Measurements from ENCODE around the gene PHLDB1.
"Not testable (repeated sequence)": the region's sequence is repeated elsewhere in the genome, so short reads cannot be mapped to it uniquely, and the experiment has no call there.

PHLDB1 gene

DNA sequence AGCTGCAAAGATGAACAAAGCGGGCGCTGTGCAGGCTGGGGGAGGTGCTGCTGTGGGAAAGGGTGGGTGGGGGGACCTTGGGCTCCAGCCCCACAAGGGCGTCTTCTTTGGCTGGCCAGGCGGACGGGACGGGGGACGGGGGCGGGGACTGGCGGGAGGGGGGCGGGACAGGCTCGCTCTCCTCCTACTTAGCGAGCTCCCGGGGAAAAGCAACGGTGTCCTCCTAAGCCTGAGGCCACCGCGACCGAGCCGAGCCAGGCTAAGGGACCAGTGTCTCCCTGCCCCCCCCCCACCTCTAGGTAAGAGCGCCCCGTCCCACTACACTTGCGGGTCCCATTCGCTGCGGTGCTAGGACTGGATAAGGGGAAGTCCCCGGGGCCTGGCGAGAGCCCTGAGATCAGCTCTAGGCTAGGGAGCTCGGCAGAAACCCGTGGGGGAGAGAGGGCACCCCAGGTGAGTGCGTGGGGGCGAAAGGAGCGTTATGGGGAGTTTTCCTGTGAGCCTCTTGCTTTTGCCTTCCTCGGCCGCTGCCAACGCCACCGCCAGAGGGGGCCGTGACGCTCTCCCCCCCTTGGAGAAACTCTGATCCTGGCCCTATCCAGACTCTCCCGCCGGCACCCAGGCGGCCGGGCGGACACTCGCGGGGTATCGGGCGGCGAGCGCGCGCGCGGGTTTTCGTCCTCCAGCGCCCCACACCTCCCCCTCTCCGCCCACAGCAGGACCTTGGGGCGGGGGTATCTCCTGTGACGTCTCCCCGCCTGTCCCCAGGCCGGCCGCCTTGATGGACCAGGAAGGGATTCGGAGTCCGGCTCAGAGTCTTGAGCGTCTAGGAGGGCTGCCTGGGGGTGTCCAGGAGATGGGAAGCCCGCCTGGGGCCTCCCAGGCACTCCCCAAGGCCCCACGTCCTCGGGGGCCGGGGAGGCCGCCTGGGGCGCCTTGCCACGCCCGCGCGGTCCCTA lies at the start of gene PHLDB1:
Gene PHLDB1, plus strand, starts transcription at position 215 of the 959 bp plus-strand sequence. CDS start 6,222 bp downstream, outside the sequence.
- DNase-seq: no peak

DNA sequence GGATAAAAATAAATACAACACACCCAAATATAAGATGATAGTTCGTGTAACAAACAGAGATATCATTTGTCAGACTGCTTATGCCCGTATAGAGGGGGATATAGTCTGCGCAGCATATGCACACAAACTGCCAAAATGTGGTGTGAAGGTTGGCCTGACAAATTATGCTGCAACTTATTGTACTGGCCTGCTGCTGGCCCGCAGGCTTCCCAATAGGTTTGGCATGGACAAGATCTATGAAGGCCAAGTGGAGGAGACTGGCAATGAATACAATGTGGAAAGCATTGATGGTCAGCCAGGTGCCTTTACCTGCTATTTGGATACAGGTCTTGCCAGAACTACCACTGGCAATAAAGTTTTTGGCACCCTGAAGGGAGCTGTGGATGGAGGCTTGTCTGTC lies 46.6 kb upstream of the PHLDB1 start:
- DNase-seq: no peak

DNA sequence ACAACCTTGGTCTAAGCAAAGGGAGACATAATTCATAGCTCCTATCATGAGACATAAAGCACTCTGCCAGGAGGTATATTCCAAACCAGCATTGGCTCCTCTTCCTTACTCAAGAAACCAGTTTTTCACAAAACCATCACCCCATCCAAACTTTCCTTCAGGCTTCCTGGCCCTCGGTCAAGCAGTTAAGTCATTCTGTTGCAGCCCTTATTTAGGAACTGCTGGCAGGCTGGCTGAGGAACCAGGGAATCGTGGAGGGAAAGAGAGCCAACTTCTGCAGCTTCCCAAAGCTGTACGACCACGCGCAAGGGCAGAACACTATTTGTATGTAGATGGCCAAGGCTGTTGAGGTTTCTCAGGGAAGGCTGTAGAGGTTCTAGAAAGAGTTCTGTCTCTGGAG lies 42.4 kb upstream of the PHLDB1 start:
- no peak for DNase-seq

DNA sequence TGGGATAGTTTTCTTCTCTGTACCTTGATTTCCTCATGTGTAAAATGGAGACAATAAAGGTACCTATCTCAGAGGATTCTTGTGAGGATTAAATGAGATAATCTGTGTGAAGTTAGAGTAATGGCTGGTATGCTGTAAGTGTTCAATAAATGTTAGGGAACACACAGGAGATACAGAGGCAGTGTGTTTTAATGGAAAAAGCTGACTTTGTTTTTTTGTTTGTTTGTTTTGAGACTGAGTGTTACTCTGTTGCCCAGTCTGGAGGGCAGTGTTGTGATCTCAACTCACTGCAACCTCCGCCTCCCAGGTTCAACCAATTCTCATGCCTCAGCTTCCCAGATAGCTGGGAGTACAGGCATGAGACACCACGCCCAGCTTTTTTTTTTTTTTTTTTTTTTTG lies 37.7 kb upstream of the PHLDB1 start:
- no peak for DNase-seq

DNA sequence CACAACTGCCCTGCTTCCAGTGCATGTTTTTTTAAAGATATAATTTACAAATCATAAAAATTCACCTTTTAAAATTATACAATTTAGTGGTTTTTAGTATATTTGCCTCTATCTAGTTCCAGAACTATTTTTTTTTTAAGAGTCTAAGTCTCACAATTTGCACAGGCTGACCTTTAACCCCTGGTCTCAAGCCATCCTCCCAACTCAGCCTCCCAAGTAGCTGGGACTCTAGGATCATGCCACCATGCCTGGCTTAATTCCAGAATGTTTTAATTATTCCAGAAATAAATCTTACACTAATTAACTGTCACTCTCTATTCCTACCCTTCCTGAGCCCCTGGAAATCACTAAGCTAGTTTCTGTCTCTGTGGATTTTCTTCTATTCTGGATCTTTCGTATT lies 36.6 kb upstream of the PHLDB1 start:
- DNase-seq: no peak

DNA sequence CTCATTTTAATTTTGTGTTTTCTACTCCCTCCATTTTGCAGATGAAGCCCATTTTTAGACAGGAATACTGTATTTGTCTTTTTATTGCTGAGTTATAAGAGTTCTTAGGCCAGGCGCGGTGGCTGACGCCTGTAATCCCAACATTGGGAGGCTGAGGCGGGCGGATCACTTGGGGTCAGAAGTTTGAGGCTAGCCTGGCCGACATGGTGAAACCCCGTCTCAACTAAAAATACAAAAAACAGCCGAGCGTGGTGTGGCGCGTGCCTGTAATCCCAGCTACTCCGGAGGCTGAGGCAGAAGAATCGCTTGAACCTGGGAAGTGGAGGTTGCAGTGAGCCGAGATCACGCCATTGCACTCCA lies 35.7 kb upstream of the PHLDB1 start:
- DNase-seq: not testable (repeated sequence)

DNA sequence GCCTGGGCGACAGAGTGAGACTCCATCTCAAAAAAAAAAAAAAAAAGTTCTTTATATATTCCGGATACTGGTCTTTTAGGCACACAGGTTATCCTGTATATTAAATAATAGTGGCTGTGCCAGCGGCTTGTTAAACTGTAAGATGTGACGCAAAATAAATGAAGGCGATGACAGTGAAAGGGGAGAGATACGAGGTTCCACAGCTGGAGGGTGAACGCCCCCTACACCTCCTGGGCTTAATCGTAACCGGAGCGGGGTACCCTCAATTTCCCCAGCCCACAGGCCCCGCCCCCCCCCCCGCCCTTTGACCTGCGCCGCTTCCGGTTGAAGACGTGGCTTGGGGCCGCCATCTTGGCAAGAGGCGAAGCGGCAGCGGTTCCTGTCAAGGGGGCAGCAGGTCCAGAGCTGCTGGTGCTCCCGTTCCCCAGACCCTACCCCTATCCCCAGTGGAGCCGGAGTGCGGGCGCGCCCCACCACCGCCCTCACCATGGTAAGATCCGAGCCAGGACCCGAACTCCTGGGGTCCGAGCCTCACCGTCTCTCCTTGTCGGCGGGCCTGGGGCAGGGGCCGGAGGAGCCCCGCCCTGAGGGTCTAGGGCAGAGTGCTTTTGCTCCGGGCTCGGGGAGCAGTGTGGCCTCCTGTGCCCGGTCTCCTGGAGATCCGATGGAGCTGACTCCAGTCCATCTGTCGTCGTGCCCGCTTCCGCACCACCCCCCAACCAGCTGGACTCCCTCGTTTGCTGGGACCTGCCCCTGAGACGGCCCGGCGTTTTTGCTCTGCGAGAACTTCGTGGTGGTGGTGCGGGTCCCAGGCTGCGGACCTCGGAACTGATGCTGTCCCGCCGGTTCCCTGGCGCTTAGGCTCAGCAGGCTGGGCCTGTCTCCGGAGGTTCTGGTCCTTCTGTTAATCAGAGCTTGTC lies 35.1 kb upstream of the PHLDB1 start, which contains the start of gene ARCN1:
Gene ARCN1, plus strand, starts transcription at position 349 of the 920 bp plus-strand sequence. Its CDS starts 139 bp downstream, at position 488.
- no peak for DNase-seq

DNA sequence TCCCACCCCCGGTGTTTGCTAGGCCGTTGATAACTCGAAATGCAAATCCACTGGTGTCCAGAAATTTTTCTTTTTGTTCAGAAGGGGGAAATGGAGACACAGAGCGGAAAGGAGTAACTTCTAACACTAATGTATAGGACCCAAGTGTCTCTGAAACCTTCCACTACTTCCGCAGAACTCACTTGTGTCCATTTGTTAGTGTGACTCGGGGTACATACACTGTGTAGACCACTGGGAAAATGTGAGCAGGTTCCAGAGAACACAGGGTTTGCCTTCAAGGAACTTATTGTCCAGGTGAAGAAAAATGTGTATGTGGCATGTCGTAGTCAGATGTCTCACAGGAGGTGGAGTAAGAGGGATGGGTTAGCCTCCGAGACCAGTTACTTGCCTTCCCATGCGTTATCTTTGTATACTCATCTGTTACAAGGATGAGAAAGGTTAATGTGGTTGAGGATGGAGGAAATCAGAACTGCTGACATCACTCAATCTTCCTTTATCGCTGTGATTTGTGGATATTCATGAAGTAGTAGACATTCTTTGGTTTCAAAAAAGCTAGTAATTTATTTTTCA lies 34.3 kb upstream of the PHLDB1 start:
- no peak for DNase-seq

DNA sequence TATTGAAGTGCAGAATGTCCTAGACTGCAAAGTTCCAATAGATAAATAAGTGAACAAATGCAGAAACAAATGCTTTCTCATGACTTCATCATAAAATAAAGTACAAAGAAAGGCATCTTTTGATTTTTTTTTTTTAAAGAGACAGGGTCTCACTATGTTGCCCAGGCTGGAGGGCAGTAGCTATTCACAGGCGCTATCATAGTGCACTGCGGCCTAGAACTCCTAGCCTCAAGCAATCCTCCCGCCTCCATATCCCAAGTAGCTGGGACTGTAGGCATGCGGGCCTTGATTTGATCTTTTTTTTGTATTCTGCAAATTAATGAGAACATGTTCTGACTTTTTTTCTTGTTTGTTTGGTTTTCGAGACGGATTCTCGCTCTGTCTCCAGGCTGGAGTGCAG lies 32.8 kb upstream of the PHLDB1 start:
- no peak for DNase-seq

DNA sequence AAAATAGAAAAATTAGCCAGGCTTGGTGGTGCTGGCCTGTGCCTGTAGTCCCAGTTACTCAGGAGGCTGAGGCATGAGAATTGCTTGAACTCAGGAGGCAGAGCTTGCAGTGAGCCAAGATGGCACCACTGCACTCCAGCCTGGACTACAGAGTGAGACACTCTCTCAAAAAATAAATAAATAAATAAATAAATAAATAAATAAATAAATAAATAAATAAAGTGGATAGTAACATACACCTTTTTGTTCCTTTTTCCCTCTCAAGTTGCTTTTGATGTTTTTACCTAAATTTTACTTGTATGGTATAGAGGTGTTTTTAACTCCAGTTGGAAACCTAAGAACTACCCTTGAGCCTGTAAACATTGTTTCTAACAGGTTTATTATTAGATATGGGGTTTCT lies 29.4 kb upstream of the PHLDB1 start:
- not testable (repeated sequence) for DNase-seq

DNA sequence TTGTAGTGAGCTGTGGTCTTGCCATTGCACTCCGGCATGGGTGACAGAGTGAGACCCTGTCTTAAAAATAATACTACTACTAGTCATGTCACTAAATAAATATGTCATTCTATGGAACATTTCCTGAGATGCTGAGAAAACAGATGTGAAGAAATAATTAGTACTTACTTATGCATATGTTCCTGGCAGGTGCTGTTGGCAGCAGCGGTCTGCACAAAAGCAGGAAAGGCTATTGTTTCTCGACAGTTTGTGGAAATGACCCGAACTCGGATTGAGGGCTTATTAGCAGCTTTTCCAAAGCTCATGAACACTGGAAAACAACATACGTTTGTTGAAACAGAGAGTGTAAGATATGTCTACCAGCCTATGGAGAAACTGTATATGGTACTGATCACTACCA lies 26.4 kb upstream of the PHLDB1 start:
- DNase-seq: no peak

DNA sequence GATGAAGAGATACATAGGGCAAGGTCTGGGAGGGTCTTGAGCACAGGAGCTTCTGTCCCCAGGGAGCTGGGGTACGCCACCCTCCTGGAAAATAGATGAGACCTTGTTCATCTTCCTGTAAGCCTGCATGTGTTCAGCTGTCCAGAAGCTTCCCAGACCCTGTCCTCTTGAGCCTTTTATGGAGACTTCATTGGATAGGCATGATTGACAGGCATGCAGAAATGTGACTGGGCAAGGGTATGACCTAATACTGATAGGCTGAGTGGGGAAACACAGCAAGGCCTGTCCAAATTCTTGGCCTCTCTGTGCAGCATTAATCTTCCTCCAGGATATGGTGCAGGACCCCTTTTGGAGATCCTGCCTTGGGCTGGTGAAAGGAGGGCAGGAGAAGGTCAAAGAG lies 19.5 kb upstream of the PHLDB1 start:
- DNase-seq: no peak

DNA sequence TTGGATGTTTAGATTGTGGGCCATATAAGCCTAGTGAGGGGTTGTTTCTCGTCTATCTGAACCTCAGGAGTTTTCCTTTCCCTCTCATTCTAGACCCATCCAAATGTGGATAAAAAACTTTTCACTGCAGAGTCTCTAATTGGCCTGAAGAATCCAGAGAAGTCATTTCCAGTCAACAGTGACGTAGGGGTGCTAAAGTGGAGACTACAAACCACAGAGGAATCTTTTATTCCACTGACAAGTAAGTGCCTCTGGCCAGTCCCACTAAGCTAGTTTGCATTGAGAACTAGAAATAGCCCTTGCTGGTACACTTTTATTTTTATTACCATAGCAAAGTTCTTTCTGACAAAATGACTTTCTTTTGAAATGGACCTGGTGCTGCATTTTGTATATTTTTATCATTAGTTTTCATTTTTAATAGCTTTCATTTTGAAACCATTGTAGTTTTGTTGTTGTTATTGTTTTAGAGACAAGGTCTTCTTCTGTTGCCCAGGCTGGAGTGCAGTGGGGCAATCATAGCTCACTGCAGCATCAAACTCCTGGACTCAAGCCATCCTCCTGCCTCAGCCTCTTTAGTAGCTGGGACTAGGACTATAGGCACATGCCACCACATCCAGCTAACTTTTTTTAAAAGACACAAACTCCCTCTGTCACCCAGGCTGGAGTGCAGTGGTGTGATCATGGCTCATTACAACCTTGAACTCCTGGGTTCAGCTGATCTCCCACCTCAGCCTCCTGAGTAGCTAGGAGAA lies 14.6 kb upstream of the PHLDB1 start:
- DNase-seq: no peak

DNA sequence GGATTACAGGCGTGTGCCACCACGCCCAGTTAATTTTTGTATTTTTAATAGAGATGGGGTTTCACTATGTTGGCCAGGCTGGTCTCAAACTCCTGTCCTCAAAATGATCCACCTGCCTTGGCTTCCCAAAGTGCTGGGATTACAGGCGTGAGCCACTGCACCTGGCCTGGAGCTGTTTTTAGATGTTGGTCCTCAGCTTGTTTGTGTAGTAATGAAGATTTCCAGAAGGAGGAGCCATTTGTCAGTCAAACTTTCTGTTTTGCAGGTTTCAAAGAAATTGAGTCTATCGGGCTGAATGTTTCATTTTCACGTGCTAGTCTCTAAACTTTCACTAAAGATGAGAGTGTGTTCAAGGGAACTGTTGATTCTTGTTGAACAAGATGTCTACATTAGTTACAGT lies 12.4 kb upstream of the PHLDB1 start:
- not testable (repeated sequence) for DNase-seq

DNA sequence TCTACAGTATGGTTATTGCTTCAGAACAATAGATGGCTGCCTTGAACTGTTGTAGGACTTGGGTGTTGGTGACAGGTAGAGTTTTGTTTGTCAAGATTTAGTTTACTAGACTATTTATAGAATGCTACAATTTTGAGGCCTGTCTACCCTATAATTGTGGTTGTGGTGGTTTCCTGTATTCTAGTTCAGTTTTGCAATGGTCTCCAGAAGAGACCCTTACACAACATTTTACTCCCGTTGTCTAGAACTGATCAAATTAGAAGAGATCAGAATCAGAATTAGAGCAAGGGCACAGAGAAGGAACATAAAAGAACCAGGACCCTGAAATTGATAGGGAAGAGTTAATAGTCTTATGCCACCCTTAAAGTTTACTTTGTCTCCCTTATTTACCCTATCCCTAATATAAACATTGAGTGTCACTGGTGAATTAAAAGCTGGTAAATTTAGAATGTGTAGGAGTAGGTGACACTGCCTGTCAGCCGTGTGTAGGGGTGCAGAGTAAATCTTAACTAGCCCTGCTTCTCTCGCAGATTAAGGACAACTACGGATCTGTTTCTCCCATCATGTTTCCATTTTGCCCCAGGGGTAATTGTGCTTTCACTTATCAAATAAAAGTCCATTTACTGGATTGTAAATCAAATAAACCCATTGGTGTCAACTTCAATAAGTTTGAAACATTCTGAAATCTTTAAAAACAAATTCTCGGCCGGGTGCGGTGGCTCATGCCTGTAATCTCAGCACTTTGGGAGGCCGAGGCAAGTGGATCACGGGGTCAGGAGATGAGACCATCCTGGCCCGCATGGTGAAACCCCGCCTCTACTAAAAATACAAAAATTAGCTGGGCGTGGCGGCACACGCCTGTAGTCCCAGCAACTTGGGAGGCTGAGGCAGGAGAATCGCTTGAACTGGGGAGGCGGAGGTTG lies 10.9 kb upstream of the PHLDB1 start:
- no peak for DNase-seq

DNA sequence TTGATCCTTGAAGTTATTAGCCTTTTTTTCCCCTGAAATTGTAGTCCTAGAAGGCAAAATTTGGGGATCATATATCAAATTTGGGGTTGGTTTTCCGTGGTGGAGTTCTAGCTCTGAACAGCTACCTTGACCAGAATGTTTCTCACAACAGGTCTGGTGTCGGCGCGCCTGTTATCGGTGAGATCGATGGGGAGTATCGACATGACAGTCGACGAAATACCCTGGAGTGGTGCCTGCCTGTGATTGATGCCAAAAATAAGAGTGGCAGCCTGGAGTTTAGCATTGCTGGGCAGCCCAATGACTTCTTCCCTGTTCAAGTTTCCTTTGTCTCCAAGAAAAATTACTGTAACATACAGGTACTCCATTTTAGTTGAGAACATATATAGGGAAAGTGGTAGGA lies 9.9 kb upstream of the PHLDB1 start:
- DNase-seq: no peak

DNA sequence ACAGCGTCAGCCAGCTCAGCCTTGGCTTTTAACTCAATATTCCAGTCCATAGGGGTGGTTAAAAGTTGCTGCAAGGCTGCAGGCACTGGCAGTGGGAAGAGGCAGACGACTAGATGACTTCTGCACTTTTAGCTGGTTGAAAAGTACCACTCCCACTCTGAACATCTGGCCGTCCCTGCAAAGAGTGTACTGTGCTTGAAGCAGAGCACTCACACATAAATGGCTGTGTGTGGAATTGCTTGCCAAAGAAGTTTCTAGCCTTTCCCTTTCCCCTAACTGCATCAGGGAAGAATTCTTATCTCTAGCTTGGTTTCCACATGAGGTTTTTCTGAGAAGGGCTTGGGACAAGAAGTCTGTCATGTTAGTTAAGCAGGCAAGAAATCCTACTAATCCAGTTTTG lies 5.1 kb upstream of the PHLDB1 start:
- no peak for DNase-seq

DNA sequence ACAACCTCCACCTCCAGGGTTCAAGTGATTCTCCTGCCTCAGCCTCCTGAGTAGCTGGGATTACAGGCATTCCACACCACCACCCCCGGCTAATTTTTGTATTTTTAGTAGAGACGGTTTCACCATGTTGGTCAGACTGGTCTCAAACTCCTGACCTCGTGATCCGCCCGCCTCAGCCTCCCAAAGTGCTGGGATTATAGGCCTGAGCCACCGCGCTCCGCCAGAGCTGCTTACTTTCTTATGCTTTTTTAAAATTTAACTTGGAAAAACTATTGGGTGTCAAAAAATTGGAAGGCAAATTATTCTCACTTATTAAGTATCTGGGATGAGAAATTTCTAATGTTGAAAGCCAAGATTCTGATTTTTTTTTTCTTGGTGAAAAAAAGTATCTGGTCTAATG lies 3.7 kb upstream of the PHLDB1 start:
- DNase-seq: not testable (repeated sequence)

DNA sequence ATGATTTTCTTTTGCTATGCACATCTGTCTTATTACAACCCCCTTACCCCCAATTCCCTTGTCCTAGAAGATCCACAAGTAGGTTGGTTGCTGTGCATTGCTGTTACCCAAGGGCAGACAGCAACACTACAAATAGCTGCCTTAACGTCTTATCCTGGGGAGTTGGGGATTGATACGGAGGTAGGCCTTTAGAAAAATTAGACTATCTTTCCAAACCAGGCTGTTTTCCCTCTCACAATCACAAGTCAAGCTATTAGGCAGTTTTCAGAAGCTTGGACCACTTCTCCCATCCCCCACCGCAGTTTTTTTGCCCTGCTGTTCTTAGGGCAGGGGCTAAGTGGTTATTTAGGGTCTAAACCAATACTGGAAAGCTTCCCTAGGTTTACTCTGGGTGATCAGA lies 2.8 kb upstream of the PHLDB1 start:
- no peak for DNase-seq

DNA sequence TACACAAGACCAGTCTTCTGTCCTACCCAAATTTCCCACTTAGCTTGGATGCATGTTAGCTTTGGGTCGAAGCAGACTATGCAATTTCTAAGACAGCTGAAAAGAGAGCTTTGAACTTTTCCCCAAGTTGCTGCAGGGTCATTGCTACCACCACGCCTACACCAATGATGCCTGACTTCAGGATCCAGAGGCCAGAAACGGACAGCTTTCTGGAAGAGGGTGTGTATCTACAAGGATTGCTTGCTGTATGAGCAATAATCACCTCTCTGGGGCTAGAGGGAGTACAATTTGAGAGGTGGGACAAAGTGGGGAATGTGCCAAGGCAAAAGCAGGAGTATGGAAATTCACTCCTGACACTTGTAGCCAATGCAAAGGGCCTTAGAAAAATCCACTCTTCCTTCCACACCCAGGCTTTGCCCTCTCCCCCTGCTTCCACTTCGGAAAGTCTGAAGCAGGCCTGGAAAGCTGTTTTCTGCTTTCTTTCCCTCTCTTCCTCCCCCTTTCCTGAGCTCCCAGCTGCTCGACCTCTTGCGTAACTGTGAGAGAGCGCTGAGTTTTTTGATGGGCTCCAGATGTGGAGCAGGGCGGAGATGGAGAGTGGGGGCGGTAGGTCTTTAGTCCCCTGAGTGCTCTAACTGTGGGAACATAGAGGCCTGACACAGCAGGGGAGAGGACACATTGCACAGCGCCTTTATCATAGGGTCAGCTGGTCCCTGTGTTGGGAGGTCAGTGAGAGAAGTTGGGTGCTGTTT lies 2.1 kb upstream of the PHLDB1 start:
- DNase-seq: no peak

Data from SHP77 treated with DMSO at 0.1 percent for 48 hours (cell line).